Measurements from ENCODE around the gene GGTA1. TPM values are rescaled to one million over a fixed set of nuclear protein-coding genes. Genes with fewer than 3 reads are reported as not detected.

The GGTA1 gene
- total RNA-seq, 1 experiment from 2014 or later: not detected

GRCh38 chr9:121495976-121496375 lies 3.7 kb downstream of the GGTA1 start:
- peaks cover 14% of the 10 kb centered on the region for H3K4me1 ChIP-seq (ENCODE audit: insufficient read depth, low read length)
- BruUV-seq (replicated peaks): no TSS peak
- no peak overlapping the region for H3K4me3 ChIP-seq (ENCODE audit: low read length)
- CTCF ChIA-PET: no interaction called here
- H3K79me2 ChIP-seq (ENCODE audit: low read length): no peaks in the 10 kb centered on the region
- no peak overlapping the region for H3K9ac ChIP-seq (ENCODE audit: low read length)
- DNase-seq (no peak), ATAC-seq (no peak)
- no peaks in the 10 kb centered on the region for H3K9me2 ChIP-seq (replicated peaks; ENCODE audit: low read length)
- intact Hi-C loops (cut with micrococcal nuclease): no loop called here
- no peaks in the 10 kb centered on the region for H3K9me3 ChIP-seq (ENCODE audit: low read length)
- peaks cover 7% of the 10 kb centered on the region; the same call in 1 of the 2 replicates for H3K27me3 ChIP-seq (ENCODE audit: low read length)
- TF ChIP-seq EZH2phosphoT487 (IDR thresholded peaks at IDR 0.05; ENCODE audit: borderline replicate concordance, low read length) (no peak), EZH2 (IDR thresholded peaks at IDR 0.05; ENCODE audit: low read length, unreplicated experiment) (no peak), CTCF (conservative IDR thresholded peaks at IDR 0.05; ENCODE audit: low read depth, low read length) (no peak)
- H3K36me3 ChIP-seq (ENCODE audit: low read depth, low read length): no peaks in the 10 kb centered on the region
- H3K4me2 ChIP-seq (ENCODE audit: low read length): no peak overlapping the region
- H4K20me1 ChIP-seq (ENCODE audit: low read length): no peaks in the 10 kb centered on the region
- H3K27ac ChIP-seq (ENCODE audit: low read length): no peak overlapping the region
- H2AFZ ChIP-seq (ENCODE audit: low read length): no peak overlapping the region
- H3F3A ChIP-seq (ENCODE audit: low read length, unreplicated experiment): no peaks in the 10 kb centered on the region
- POLR2A ChIA-PET (ENCODE audit: unreplicated experiment): no interaction called here

- Histone ChIP-seq H3K27ac (ENCODE audit: low read length) (no peak overlapping the region), H3K9ac (ENCODE audit: low read length) (no peak overlapping the region), H3K36me3 (ENCODE audit: low read depth, low read length) (no peaks in the 10 kb centered on the region), H4K20me1 (ENCODE audit: low read length) (no peaks in the 10 kb centered on the region), H3K4me3 (ENCODE audit: low read length) (no peak overlapping the region), H3K27me3 (ENCODE audit: low read length) (peaks cover 5% of the 10 kb centered on the region; the same call in 1 of the 2 replicates), H3K9me2 (replicated peaks; ENCODE audit: low read length) (no peaks in the 10 kb centered on the region), H3K9me3 (ENCODE audit: low read length) (no peaks in the 10 kb centered on the region), H3K4me2 (ENCODE audit: low read length) (no peak overlapping the region), H3F3A (ENCODE audit: low read length, unreplicated experiment) (no peaks in the 10 kb centered on the region), H3K79me2 (ENCODE audit: low read length) (no peaks in the 10 kb centered on the region), H2AFZ (ENCODE audit: low read length) (no peak overlapping the region), H3K4me1 (ENCODE audit: insufficient read depth, low read length) (peaks cover 5% of the 10 kb centered on the region)
- ATAC-seq (no peak), DNase-seq (no peak)
- POLR2A ChIA-PET (ENCODE audit: unreplicated experiment): no interaction called here
- no TSS peak for BruUV-seq (replicated peaks)
- CTCF ChIA-PET: no interaction called here
- intact Hi-C loops (cut with micrococcal nuclease): no loop called here
- no peak for TF ChIP-seq EZH2 (IDR thresholded peaks at IDR 0.05; ENCODE audit: low read length, unreplicated experiment)
- no peak for TF ChIP-seq EZH2phosphoT487 (IDR thresholded peaks at IDR 0.05; ENCODE audit: borderline replicate concordance, low read length)
- TF ChIP-seq CTCF (conservative IDR thresholded peaks at IDR 0.05; ENCODE audit: low read depth, low read length): no peak
Measured at GRCh38 chr9:121494192-121494591, 5.5 kb downstream of the GGTA1 start.

- H3K9me3 ChIP-seq (ENCODE audit: low read length): no peaks in the 10 kb centered on the region
- ATAC-seq: no peak
- intact Hi-C loops (cut with micrococcal nuclease): no loop called here
- no peaks in the 10 kb centered on the region for H3K36me3 ChIP-seq (ENCODE audit: low read depth, low read length)
- BruUV-seq (replicated peaks): no TSS peak
- no peak overlapping the region for H2AFZ ChIP-seq (ENCODE audit: low read length)
- H3F3A ChIP-seq (ENCODE audit: low read length, unreplicated experiment): no peaks in the 10 kb centered on the region
- ChIA-PET CTCF (no interaction called here), POLR2A (ENCODE audit: unreplicated experiment) (no interaction called here)
- no peaks in the 10 kb centered on the region for H3K79me2 ChIP-seq (ENCODE audit: low read length)
- H3K4me1 ChIP-seq (ENCODE audit: insufficient read depth, low read length): no peaks in the 10 kb centered on the region
- no peaks in the 10 kb centered on the region for H3K9me2 ChIP-seq (replicated peaks; ENCODE audit: low read length)
- no peaks in the 10 kb centered on the region for H3K27me3 ChIP-seq (ENCODE audit: low read length)
- H3K9ac ChIP-seq (ENCODE audit: low read length): no peak overlapping the region
- no peak overlapping the region for H3K27ac ChIP-seq (ENCODE audit: low read length)
- DNase-seq: no peak
- H3K4me2 ChIP-seq (ENCODE audit: low read length): no peak overlapping the region
- no peaks in the 10 kb centered on the region for H4K20me1 ChIP-seq (ENCODE audit: low read length)
- H3K4me3 ChIP-seq (ENCODE audit: low read length): no peak overlapping the region
- TF ChIP-seq CTCF (conservative IDR thresholded peaks at IDR 0.05; ENCODE audit: low read depth, low read length) (no peak), EZH2phosphoT487 (IDR thresholded peaks at IDR 0.05; ENCODE audit: borderline replicate concordance, low read length) (no peak), EZH2 (IDR thresholded peaks at IDR 0.05; ENCODE audit: low read length, unreplicated experiment) (no peak)
Measured at GRCh38 chr9:121491111-121491510, 8.5 kb downstream of the GGTA1 start.

All from PC-3 (cell line).